Small intestine (tissue), 4 donors: ENCODE results near the gene SOX13. TPM values are rescaled to one million over a fixed set of nuclear protein-coding genes. Genes with fewer than 3 reads are reported as not detected.

ENCODE experiments used
- polyA plus RNA-seq, 4 donors: library from polyadenylated mRNA; stranded (reverse) in 3 of 4; unstranded in 1 of 4; fragments of 200-250 nt in 3 of 4; fragments of 120-200 nt in 1 of 4; gene quantifications; one replicate each; pipeline versions ENCODE4 v1.2.1 to v1.2.3, GENCODE V29; 2013
- donor health status: healthy with polysubstance abuse.
- donor health status: Bipolar disorder and iron deficiency.
- donor health status: healthy.

The SOX13 gene
- polyA plus RNA-seq, 4 donors = 12.4 to 43.7 (median 18.6) TPM

Other genes starting within 250 kb of the SOX13 start
- 100 to 1,000 TPM in 2 of 4 donors, 10 to 100 TPM in 2; 46.3 to 156 (median 111) TPM for gene SNRPE, start 211.5 kb upstream of the SOX13 start, polyA plus RNA-seq
- gene ETNK2, start 78.9 kb downstream of the SOX13 start, polyA plus RNA-seq = 10 to 100 TPM in 1 of 4 donors, 1 to 10 TPM in 2, under 1 TPM in 1; 0.22 to 52.6 (median 3.2) TPM
- 100 to 1,000 TPM in 1 of 4 donors, under 1 TPM in 1, not detected in 2; 0.04 to 418 TPM for gene REN, start 93.2 kb downstream of the SOX13 start, polyA plus RNA-seq
- 10 to 100 TPM in 2 of 4 donors, 1 to 10 TPM in 2; 4.0 to 22.7 (median 11.5) TPM for gene KISS1, start 123.4 kb downstream of the SOX13 start, polyA plus RNA-seq
- 100 to 1,000 TPM in 3 of 4 donors, 10 to 100 TPM in 1; 42.8 to 136 (median 112) TPM for gene GOLT1A, start 140.9 kb downstream of the SOX13 start, polyA plus RNA-seq